Cardiac muscle cell (in vitro differentiated cells and primary cell): ENCODE measurements around the gene PPP1R3A. TPM values are rescaled to one million over a fixed set of nuclear protein-coding genes. Genes with fewer than 3 reads are reported as not detected.
A peak's percentile ranks its signal among the peaks of the same experiment; 100 is the strongest.
"Not testable (repeated sequence)": the region's sequence is repeated elsewhere in the genome, so short reads cannot be mapped to it uniquely, and the experiment has no call there.

Experiments
- DNase-seq, 2 donors: peaks; one replicate each; pipeline versions ENCODE4 v3.0.0 to v3.0.0-alpha.2; 2010 to 2017; ENCODE audit warnings: low read depth in 1 of 2, low spot score in 1 of 2
- H3K27ac ChIP-seq: fragments of 200-600 bp; sonication (generic); 2 replicates; pipeline ENCODE4 v1.5.1; 2016
- H3K27me3 ChIP-seq: fragments of 200-600 bp; sonication (generic); 2 replicates; pipeline ENCODE4 v1.6.0; 2016; ENCODE audit warnings: control low read depth
- H3K36me3 ChIP-seq: fragments of 200-600 bp; sonication (generic); 2 replicates; pipeline ENCODE4 v1.5.1; 2016; ENCODE audit warnings: control low read depth
- H3K4me1 ChIP-seq: fragments of 200-600 bp; sonication (generic); 2 replicates; pipeline ENCODE4 v1.8.1; 2017; ENCODE audit warnings: low read depth, mild to moderate bottlenecking, mixed run types
- H3K4me3 ChIP-seq: fragments of 200-600 bp; sonication (generic); 2 replicates; pipeline ENCODE4 v1.5.1; 2016; ENCODE audit warnings: mild to moderate bottlenecking
- H3K9me3 ChIP-seq: fragments of 200-600 bp; sonication (generic); 2 replicates; pipeline ENCODE4 v1.5.1; 2017; ENCODE audit warnings: low read depth, mild to moderate bottlenecking, control low read depth
- polyA plus RNA-seq: library from polyadenylated mRNA; unstranded; fragments of >200 nt; fragmentation: Nextera tagmentation; extraction: Ambion mirVana; gene quantifications from 2 replicates; pipeline ENCODE4 v1.2.1, GENCODE V29; 2016
- total RNA-seq: library from RNA; depleted of rRNA; stranded (reverse); fragments of >200 nt; gene quantifications from 2 replicates; pipeline ENCODE4 v1.2.3, GENCODE V29; 2016
- TF ChIP-seq, protein P1 (sequence below): IDR thresholded peaks from 2 replicates; pipeline ENCODE4 v1.5.1; 2012; ENCODE audit warnings: low read depth, mild to moderate bottlenecking, low read length

PPP1R3A gene
- total and polyA plus RNA-seq, 2 experiments from 2014 or later, result 17.5 to 24.2 TPM

DNA sequence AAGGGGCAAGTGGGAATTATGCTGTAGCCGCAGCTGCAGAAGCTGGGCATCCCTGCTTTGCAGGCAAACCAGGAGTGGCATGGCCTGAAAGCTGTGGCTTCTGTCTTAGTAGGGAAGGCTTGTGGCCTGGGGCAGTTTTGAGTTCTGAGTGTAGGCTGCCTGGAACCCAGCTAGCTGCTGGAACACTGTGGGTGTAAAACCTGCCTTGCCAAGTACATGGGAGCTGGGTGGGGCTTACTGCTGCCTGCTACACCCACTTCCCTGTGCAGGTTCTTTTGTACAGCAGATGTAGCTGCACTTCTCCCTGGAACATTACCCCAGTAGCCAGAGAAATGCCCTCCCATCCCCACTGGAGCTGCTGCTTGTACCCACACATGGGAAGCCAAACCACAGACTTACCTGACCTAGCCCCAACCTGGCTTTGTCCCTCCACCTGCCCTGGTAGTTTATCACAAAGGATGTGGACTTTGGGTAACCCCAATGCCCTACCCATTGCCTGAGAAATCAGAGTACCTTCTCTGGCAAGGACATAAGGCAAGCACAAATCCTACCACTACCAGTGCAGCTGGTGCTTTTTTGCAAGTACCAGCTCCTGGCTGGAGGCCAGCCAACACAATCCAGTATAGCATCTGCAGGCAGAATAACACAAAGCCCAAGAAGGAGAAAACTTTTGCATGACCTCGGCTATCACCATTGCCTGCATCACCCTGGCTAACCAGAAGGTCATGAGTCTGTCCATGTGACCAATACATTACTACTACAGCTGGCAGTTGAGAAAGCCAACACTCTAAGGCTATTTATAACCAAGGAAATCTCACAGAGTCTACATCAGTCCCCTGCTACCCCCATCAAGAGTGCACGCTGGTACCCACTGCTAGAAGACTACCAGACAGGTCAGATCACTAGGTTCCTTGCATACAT is 26.5 kb upstream of the PPP1R3A start:
- no peak overlapping the region for H3K4me3 ChIP-seq
- TF ChIP-seq, protein P1, sequence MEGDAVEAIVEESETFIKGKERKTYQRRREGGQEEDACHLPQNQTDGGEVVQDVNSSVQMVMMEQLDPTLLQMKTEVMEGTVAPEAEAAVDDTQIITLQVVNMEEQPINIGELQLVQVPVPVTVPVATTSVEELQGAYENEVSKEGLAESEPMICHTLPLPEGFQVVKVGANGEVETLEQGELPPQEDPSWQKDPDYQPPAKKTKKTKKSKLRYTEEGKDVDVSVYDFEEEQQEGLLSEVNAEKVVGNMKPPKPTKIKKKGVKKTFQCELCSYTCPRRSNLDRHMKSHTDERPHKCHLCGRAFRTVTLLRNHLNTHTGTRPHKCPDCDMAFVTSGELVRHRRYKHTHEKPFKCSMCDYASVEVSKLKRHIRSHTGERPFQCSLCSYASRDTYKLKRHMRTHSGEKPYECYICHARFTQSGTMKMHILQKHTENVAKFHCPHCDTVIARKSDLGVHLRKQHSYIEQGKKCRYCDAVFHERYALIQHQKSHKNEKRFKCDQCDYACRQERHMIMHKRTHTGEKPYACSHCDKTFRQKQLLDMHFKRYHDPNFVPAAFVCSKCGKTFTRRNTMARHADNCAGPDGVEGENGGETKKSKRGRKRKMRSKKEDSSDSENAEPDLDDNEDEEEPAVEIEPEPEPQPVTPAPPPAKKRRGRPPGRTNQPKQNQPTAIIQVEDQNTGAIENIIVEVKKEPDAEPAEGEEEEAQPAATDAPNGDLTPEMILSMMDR, result no peak
- H3K36me3 ChIP-seq, result no peaks in the 10 kb centered on the region
- no peaks in the 10 kb centered on the region for H3K27me3 ChIP-seq
- peak in 1 of 2 donors; percentile 3 for DNase-seq
- no peaks in the 10 kb centered on the region for H3K4me1 ChIP-seq
- no peaks in the 10 kb centered on the region for H3K9me3 ChIP-seq
- H3K27ac ChIP-seq, result no peak overlapping the region

- DNase-seq, result no peak
Measured at GRCh38 chr7:113936982-113937381, 18.2 kb upstream of the PPP1R3A start.

DNA sequence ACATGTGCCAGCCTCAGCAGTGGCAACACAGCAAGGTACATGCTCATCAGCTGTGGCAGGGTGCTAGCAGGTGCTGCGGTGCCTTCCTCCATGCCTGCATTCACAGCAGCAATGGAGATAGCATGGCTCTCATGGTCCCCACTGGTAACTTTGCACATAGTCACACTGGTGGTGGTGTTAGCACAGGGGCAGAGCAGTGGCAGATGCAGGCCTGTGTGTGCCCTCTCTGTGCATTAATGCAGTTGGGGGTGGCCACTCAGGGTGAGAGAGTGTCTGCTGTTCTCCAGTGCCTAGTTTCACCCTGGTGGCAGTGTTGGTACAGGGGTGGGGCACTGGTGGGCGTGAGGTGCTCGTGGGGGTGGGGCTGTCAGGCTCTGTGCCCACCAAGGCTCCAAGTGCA is 17.7 kb upstream of the PPP1R3A start:
- Histone ChIP-seq H3K27me3 (no peaks in the 10 kb centered on the region), H3K4me3 (no peak overlapping the region), H3K27ac (no peak overlapping the region), H3K9me3 (no peaks in the 10 kb centered on the region), H3K36me3 (no peaks in the 10 kb centered on the region), H3K4me1 (no peaks in the 10 kb centered on the region)
- no peak for DNase-seq
- TF ChIP-seq, protein P1, result no peak

More at GRCh38 chr7:113936982-113937381, 18.2 kb upstream of the PPP1R3A start:
- Histone ChIP-seq H3K36me3 (no peaks in the 10 kb centered on the region), H3K9me3 (no peaks in the 10 kb centered on the region), H3K27ac (no peak overlapping the region), H3K27me3 (no peaks in the 10 kb centered on the region), H3K4me3 (no peak overlapping the region), H3K4me1 (no peaks in the 10 kb centered on the region)
- TF ChIP-seq, protein P1, result no peak

DNA sequence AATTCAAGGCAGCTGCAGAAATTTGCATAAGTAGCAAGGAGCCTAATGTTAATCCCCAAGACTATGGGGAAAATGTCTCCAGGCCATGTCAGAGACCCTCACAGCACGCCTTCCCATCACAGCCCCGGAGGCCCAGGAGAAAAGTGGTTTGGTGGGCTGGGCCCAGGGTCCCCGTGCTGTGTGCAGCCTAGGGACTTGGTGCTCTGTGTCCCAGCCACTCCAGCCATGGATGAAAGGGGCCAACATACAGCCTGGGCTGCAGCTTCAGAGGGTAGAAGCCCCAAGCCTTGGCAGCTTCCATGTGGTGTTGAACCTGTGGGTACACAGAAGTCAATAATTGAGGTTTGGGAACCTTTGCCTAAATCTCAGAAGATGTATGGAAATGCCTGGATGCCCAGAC is 10.6 kb upstream of the PPP1R3A start:
- not testable (repeated sequence) for H3K27ac ChIP-seq, H3K9me3 ChIP-seq, H3K4me3 ChIP-seq, DNase-seq, H3K4me1 ChIP-seq, H3K36me3 ChIP-seq, H3K27me3 ChIP-seq

DNA sequence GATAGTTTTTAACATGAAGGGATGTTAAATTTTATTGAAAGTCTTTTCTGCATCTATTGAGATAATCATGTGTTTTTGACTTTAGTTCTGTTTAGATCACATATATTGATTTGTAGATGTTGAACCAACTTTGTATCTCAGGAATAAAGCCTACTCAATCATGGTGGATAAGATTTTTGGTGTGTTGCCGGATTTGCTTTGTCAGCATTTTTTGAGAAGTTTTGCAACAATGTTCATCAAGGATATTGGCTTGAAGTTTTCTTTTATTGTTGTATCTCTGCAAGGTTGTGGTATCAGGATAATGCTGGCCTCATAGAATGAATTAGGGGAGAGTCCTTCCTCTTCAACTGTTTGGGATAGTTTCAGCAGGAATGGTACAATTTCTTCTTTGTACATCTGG is 9.3 kb upstream of the PPP1R3A start:
- Histone ChIP-seq H3K27me3 (no peaks in the 10 kb centered on the region), H3K27ac (no peak overlapping the region), H3K36me3 (no peaks in the 10 kb centered on the region), H3K9me3 (no peaks in the 10 kb centered on the region), H3K4me3 (no peak overlapping the region), H3K4me1 (no peaks in the 10 kb centered on the region)
- DNase-seq, result no peak
- TF ChIP-seq, protein P1, result no peak

DNA sequence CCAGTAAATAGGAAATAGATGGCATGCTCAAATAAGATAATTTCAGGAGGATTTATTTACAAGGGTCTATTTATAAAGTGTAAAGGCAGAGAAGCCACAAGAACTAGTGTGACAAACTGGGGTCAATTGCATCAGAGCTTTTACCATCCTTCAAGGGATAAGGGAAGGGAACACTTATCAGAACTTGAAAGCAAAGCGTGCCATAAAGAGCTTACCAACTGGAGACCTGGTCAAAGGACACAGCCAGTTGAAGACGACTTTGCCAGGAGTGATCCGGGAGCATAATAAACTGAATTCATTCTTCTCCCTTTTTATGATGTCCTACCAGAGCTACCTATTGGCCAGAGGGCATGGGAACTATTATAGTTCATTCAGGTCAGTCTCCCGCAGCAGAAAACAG is 3.2 kb upstream of the PPP1R3A start:
- TF ChIP-seq, protein P1, result no peak
- Histone ChIP-seq H3K4me3 (no peak overlapping the region), H3K27me3 (no peaks in the 10 kb centered on the region), H3K9me3 (no peaks in the 10 kb centered on the region), H3K36me3 (no peaks in the 10 kb centered on the region), H3K27ac (no peak overlapping the region), H3K4me1 (peaks cover 24% of the 10 kb centered on the region)
- DNase-seq, result no peak
